ENCODE data around the gene OGFOD3.

OGFOD3 gene

GRCh38 chr17:82445542-82445941, 27.2 kb upstream of the OGFOD3 start:
- H3K4me3 ChIP-seq (replicated peaks; ENCODE audit: low read depth, low read length): no peak overlapping the region
- TF ChIP-seq, protein P1, sequence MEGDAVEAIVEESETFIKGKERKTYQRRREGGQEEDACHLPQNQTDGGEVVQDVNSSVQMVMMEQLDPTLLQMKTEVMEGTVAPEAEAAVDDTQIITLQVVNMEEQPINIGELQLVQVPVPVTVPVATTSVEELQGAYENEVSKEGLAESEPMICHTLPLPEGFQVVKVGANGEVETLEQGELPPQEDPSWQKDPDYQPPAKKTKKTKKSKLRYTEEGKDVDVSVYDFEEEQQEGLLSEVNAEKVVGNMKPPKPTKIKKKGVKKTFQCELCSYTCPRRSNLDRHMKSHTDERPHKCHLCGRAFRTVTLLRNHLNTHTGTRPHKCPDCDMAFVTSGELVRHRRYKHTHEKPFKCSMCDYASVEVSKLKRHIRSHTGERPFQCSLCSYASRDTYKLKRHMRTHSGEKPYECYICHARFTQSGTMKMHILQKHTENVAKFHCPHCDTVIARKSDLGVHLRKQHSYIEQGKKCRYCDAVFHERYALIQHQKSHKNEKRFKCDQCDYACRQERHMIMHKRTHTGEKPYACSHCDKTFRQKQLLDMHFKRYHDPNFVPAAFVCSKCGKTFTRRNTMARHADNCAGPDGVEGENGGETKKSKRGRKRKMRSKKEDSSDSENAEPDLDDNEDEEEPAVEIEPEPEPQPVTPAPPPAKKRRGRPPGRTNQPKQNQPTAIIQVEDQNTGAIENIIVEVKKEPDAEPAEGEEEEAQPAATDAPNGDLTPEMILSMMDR (IDR thresholded peaks at IDR 0.05; ENCODE audit: low read depth, low read length, missing control alignments): no peak
- no peak for DNase-seq (ENCODE audit: extremely low read depth, low read depth)

DNA sequence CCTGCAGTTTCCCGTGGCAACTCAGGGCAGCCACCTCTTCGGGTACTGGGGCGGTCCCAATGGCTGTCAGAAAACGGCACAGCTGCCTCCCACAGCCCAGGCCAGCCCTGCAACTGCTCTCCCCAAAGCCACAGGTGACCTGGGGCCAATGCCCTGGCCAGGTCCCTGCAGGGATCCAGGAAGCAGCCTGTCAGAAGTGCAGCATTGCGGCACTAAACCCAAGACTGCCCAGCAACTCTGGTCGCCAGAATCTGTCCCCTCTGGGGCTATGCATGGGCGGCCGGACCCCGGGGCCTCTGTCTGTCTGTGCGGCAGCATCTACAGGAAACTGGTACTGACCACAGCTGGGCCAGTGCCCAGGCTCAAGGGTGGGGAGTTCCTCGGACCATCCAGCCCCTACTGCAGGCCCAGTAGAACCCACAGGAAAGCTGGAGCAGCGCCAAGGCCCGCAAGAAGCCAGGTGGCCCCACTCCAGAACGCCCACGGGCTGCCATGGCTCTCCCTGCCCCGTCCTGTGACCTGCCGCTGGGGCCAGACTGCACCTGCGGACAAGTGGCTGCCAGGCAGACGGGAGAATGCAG, 26.6 kb upstream of the OGFOD3 start:
- no peak overlapping the region for H3K4me3 ChIP-seq (replicated peaks; ENCODE audit: low read depth, low read length)
- DNase-seq (ENCODE audit: extremely low read depth, low read depth): no peak
- TF ChIP-seq, protein P1 (IDR thresholded peaks at IDR 0.05; ENCODE audit: low read depth, low read length, missing control alignments): no peak

DNA sequence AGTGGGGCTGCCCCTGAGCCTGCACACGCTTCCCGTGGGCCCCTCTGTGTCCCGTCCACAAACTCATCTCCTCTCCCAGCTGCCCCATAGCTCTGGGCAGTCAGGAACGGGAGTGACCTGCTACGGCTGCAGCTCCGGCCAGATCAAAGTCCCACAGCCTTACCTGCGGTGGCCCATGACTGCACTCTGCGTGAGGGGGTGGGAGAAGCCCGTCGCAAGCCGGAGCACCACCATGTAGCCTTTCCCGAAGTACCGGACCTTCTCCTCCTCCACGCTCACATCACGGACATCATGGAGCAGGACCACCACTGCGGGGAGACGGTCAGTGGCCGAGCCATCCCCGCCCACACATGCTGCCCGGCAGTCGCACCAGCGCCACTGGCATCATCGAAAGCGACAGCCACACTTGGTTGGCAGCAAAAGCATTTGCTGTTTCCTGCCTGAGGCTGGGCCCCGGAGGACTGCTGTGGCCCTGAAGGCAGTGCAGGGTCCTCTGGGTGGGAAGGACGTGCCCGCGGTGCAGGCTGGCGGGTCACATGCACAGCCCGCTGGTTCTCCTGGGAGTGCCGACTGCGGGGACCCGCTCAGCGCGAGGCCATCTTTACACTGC, 26.0 kb upstream of the OGFOD3 start:
- no peak overlapping the region for H3K4me3 ChIP-seq (replicated peaks; ENCODE audit: low read depth, low read length)
- DNase-seq (ENCODE audit: extremely low read depth, low read depth): no peak
- TF ChIP-seq, protein P1 (IDR thresholded peaks at IDR 0.05; ENCODE audit: low read depth, low read length, missing control alignments): no peak

DNA sequence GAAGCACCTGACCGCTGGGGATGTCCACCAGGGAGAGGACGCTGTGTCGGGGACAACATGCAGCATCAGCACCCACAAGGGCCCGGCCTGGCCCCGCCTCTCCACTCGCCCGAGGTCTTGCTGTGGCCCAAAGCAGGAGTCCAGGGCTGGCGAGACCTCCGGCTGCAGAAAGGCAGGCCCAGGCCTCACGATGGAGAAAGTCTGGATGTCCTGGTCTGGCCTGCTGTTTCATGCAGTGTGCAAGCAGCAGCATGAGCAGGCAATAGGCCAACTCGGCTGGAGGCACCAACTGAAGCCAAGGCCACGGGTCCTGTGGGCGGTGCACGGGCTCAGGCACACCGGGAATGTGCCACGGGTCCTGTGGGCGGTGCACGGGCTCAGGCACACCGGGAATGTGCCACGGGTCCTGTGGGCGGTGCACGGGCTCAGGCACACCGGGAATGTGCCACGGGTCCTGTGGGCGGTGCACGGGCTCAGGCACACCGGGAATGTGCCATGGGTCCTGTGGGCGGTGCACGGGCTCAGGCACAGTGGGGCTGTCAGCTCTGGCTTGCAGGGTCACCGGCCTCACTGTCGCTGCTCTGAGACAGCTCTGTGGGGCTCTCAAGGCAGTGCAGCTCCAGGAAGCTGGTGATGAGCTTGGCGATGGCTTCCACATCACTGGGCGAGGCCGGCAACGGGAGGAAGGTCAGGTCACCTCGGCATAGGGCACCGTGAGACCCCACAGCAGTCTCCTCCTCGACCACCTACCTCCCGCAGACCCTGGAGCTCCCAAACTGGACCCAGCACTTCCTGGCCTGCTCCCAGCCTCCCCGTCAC, 25.3 kb upstream of the OGFOD3 start:
- H3K4me3 ChIP-seq (replicated peaks; ENCODE audit: low read depth, low read length): no peak overlapping the region
- TF ChIP-seq, protein P1 (IDR thresholded peaks at IDR 0.05; ENCODE audit: low read depth, low read length, missing control alignments): no peak
- no peak for DNase-seq (ENCODE audit: extremely low read depth, low read depth)

- no peak for DNase-seq (ENCODE audit: extremely low read depth, low read depth)
- TF ChIP-seq, protein P1 (IDR thresholded peaks at IDR 0.05; ENCODE audit: low read depth, low read length, missing control alignments): no peak
- no peak overlapping the region for H3K4me3 ChIP-seq (replicated peaks; ENCODE audit: low read depth, low read length)
Observed at GRCh38 chr17:82442643-82443464, 24.5 kb upstream of the OGFOD3 start.

- H3K4me3 ChIP-seq (replicated peaks; ENCODE audit: low read depth, low read length): no peak overlapping the region
- DNase-seq (ENCODE audit: extremely low read depth, low read depth): no peak
- TF ChIP-seq, protein P1 (IDR thresholded peaks at IDR 0.05; ENCODE audit: low read depth, low read length, missing control alignments): no peak
Observed at GRCh38 chr17:82441691-82442487, 23.5 kb upstream of the OGFOD3 start.

All from HFF-Myc (cell line).